Suppressor macrophage treated with lipopolysaccharide for 1 hour (primary cell): ENCODE results near the gene OBSL1.

ENCODE experiments used
- DNase-seq, 3 donors: peaks; one replicate each; pipeline ENCODE4 v3.0.0-alpha.2; 2020 to 2022

The OBSL1 gene

DNA sequence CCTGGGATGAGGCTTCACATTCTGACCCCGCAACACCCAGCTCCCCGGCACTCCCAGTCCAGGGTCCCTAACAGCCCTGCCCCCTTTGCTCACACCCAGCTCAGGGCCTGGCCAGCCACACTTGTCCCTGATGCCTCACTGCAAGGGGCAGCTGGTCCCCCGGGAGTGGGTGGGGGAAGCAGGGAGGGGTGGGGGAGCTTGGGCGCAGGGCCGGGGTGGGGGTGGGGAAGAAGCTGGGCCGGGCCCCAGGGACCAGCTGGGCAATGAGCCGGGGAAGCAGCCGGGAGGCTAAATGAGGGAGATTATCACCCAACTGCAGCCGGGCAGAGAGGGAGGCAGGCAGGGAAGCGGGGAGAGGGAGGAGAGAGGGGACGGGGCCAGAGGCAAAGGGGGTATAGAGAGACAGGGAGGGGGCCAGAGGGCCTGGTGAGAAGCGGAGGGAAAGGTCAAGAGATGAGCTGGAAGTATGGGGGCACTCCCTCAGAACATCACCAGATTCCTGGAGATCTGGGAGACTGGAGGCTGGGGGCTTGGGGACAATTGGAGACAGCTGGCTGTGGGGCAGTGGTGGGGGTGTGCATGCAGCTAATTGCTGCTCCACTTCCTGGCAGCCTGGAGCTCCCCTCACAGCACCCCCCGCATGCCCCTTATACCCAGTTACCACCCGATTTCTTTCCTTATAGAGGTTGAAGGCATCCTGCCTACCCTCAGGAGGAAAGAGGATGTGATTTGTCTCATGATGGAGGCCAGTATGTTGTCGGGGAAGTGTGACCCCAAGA lies 59.6 kb downstream of the OBSL1 start:
- DNase-seq, result no peak

DNA sequence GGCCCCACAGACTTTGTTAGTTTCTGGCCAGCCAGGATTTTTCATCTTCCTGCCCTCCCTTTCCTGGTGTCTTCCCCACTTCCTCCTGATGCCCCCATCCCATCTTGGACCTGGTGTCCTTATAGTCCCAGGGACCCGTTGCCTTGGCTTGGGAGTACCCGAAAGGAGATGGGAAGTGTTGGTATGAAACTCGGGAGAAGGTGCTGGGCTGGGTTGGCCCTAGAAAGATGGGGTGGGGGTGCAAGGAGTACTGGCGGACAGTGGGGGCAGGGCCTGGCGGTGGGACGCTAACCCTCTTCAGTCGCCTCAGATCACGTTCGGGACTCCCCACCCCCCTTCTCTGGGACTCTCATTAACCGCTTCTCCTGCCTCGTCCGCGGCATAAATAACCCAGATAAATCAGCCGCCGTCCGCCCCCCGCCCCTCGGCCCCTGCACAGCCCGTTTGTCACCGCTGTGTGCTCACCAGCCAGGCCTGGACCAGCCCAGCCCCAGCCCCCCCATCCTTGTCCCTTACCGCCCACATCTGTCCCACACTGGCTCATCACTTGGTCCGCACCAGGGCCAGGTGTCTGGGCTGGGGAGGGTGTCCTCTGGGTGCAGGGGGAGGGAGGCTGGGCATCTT lies 60.7 kb downstream of the OBSL1 start:
- DNase-seq, result no peak

DNA sequence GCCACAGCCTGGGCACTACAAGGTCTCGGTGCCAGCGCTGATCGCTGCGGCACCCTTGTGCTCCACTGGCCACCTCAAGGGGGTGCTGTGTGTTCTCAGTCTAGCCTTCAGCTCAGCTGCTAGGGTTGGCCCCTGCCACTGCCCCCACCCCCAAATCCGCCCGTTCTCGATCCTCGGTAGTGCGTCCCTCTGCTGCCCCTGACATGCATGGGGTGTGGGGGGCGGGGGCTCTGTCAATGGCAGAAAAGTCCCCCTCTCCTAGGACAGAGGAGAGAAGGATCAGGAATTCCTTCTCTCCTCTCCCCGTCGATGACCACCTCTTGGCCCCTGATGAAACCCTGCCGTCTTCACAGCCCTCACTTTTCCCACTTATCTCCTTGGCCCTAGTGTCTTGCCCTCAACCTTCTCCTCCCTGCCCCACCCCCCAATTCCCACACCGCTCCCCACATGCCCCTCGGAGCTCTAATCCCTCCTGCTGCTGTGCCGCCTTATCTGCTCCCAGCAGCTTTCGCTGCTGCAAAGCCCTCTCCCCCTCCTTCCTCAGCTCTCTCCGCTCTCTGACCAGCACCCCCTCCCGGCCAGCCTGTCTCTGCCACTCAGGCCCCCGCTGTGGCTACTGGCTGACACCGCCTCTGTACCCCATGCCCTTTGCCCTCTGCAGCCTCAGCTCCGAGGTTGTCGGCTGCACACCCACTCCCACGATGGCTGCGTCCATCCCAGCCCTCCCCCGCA lies 61.4 kb downstream of the OBSL1 start:
- peak; percentile 51 to 76 (median 57) for DNase-seq

DNA sequence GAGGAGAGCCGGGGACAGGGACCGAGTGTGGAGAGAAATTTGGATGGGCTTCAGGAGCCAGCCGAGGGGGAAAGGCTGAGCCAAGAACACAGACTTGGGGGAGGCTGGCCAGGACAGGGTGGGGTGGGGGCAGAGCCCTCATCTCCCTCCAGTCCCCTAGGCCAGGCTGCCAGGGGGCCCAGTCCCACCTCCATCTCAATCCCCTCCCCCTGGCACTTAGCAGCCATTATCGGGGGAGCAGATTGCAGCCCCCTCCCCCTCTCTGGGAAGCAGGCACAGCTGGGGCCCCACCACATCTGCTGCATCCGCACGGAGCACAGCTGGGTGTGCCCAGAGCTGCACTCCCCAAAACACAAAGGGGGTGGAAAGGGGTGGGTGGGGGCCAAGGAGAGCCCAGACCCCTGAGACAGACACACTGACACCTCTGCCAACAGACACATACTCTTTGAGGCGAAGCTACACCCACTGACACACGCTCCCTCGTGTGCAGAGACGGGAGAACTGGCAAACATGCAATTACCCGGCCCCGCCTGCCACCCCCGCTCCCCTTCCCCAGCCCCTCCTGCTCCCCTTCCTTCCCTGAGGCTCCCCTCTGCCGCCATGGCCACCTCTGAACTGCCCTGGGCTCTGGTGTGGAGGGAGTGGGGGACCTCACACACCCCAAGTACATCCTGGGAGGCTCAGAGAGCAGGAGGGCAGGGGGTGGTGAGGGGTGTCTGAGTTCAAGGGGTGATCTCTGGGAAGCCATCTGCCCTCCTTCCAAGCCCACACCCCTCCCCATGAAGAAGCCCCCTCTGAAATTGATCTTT lies 62.2 kb downstream of the OBSL1 start:
- DNase-seq, result no peak

GRCh38 chr2:219508444-219508734 lies 63.0 kb downstream of the OBSL1 start:
- DNase-seq, result no peak

DNA sequence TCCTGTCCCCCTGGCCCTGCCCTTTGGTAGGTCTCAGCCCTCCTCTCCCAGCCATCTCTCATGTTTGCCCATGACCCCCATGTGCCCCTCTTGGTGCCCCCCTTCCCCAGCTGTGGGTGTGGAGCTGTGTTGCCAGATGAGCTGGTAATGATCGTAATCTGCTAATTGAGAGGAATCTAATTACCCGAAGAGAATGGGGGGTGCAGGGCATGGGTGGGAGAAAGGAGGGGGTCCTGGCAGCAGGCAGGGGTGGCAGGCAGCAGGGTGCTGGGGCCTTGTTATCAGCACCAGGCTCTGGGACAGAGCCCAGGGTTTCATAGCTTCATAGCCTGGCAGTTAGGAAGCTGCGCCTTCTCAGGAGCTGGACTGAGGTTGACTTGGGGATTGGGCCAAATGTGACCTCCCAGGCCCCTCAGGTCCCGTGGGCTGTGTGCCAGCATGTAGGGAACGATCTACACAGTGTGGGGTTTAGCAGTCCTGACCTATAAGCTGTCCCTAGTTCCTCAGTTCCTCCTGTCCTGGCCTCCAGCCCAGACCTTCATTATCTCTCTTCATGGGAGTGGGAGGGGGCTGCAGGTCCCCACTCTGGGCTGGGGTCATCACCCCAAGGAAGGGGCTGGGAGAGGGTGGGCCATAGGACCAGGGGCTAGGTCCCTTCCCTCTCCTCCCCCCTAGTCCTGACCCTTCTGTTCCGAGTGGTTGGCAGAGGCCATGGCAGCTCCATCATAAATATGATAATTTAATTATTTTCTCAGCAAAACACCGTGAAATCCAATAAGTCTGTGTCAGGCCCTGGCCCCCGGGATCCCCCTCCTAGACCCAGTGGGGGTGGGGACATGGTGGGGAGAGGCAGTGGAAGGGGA lies 63.5 kb downstream of the OBSL1 start:
- no peak for DNase-seq

DNA sequence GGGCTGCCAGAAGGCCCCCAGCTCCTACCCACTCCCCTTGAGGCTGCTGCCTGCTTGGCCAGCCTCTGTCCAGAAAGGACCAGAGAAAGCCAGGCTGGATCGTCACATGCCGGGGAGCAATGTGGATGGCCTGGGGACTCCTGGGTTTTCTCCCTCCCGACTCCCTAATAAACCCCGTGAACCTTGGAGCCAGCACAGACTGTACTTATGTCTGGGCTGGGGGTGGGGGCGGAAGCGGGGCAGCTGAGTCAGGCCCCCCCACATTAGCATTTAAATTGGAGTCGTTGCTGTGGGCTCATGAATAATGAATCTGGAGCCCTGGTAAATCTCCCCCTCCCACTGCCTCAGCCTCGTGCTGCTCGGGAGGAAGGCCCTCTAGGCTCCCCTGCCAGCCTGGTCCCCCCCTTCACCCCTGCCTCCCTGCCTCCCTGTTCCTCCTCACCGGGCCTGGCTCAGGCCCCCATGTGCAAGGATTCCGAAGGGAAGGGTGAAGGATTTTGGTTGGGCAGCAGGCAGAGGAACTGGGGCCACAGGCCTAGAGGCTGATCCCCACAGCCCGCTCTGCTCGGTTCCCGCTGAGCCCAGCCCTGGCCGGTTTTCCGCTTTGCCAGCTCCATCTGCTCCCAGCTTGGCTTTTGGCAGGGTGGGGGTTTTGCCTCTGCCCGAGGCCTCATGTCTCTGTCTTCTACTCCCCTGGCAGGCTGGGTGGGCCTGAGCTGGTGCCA lies 64.4 kb downstream of the OBSL1 start:
- DNase-seq, result no peak

- no peak for DNase-seq
Observed at GRCh38 chr2:219506153-219506801, 65.1 kb downstream of the OBSL1 start.

GRCh38 chr2:219505585-219505984 lies 65.8 kb downstream of the OBSL1 start:
- DNase-seq, result no peak

GRCh38 chr2:219502618-219503017 lies 68.7 kb downstream of the OBSL1 start:
- no peak for DNase-seq

GRCh38 chr2:219501849-219502248 lies 69.5 kb downstream of the OBSL1 start:
- no peak for DNase-seq
